ENCODE measurements around the gene HCAR1.
A peak's percentile ranks its signal among the peaks of the same experiment; 100 is the strongest.
"Not testable (repeated sequence)": the region's sequence is repeated elsewhere in the genome, so short reads cannot be mapped to it uniquely, and the experiment has no call there.

HCAR1 gene, protein sequence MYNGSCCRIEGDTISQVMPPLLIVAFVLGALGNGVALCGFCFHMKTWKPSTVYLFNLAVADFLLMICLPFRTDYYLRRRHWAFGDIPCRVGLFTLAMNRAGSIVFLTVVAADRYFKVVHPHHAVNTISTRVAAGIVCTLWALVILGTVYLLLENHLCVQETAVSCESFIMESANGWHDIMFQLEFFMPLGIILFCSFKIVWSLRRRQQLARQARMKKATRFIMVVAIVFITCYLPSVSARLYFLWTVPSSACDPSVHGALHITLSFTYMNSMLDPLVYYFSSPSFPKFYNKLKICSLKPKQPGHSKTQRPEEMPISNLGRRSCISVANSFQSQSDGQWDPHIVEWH

DNA sequence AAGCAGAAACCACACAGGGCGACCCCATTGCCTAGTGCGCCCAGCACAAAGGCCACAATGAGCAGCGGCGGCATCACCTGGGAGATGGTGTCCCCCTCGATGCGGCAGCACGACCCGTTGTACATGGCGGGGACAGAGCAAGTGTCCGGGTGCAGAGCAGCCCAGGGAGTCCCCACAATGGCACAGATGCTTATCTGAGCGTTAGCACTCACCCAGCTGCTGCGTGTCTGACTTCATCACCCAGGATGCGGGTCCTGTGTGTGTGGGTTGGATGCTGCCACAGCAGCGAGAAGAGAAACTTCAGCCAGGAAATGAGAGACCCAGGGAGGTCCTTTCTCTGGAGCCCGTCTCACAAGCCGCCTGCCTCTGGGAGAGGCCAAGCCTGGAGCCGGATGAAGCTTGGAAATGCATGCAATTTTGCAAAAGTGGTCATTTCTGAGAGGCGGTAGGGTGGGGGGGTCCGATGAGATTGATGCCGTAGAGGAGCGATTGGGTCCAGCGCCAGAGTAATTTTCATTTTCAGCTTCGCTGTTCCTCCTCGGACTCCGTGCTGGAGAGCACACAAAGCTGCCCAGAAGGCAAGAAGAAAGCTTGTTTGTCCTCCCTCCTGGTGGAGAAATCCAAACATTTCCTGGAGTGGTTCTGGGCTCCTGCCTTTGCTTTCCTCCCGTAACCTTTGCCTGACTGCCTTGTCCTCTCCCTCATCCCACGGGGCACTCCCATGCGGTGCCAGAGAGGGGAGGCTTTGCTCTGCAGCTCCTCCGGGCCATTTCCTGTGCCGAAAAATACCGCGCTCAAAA lies at the start of gene HCAR1:
Gene HCAR1 (minus strand): TSS at position 630 of the 800 bp plus-strand sequence. CDS start 505 bp downstream, at position 125.
- DNase-seq (ENCODE audit: low read depth): no peak

GRCh38 chr12:122757568-122757967 lies 26.9 kb upstream of the HCAR1 start:
- no peak for DNase-seq (ENCODE audit: low read depth)

GRCh38 chr12:122754790-122755189 lies 24.1 kb upstream of the HCAR1 start:
- no peak for DNase-seq (ENCODE audit: low read depth)

DNA sequence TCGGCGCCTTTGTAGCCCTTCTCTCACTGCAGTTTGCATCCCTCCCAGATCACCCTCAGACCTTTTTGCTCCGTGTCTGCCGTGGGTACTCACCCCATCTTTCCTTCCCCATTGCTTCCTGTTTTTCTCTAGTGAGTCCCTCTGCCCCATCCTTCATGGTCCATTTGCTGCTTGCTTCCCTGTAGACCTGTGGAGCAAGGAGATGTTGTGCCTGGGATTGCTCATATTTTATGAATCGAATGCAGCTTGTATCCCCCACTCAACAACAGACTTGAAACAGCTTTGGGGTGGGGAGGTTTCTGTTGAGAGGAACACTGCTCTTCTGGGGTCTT lies 22.6 kb upstream of the HCAR1 start:
- no peak for DNase-seq (ENCODE audit: low read depth)

DNA sequence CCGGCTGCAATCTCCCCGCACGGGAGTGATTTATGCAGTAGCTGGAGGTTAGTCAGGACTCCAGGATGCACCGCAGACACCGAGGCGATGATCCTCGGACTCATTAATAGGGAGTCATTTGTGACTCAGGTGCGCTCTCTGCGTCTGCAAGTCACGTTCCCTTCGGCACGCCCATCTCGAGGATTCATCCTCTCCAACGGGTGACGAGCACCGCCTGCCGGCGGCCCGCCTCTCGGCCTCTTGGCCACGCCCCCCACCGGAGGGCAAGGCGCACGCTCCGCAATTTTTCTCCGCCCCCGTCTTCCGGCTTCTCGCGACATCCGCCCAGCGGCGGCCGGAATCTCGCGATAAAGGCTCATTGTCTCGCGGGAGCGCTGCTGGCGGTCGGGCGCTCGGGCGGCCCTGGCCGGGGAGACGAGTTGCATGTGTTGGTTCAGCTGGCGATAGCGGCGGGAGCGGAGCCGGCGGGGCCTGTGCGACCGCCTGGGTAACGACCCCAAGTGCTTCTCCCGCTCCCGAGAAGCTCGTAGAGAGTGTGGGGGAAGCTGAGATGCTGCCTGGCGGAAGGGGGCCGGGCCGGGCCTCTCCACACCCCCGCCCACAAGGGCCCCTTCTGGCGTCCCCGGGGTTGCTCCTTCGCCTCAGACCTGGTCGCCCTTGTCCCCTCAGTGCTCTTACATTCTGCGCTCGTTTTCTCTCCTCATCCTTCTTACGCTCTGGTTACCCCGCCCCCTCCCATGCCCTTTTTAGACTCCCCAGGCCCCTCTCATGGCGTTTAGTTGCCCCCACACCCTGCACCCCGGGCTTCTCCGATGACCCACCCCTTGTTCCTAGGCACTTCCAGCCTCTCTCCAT lies 22.0 kb upstream of the HCAR1 start, which contains the start of gene DENR:
Gene DENR (plus strand): TSS at position 361 of the 855 bp plus-strand sequence. CDS start 878 bp downstream, outside the sequence.
- DNase-seq (ENCODE audit: low read depth): peak; percentile 95

DNA sequence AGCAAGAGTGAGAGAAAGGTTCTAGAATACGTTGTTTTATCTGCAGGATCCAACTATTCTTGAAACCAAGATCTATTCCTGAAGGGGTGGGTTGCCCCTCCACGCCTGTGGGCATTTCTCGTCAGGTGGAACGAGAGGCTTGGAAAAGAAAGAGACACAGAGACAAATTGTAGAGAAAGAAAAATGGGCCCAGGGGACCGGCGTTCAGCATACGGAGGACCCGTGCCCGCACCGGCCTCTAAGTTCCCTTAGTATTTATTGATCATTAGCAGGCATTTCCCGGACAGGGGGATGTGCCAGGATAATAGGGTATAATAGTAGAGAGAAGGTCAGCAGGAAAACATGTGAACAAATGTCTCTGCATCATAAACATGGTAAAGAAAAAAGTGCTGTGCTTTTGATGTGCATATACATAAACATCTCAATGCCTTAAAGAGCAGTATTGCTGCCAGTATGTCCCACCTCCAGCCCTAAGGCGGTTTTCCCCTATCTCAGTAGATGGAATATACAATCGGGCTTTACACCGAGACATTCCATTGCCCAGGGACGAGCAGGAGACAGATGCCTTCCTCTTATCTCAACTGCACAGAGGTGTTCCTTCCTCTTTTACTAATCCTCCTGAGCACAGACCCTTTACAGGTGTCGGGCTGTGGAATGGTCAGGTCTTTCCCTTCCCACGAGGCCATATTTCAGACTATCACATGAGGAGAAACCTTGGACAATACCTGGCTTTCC lies 20.3 kb upstream of the HCAR1 start:
- DNase-seq (ENCODE audit: low read depth): not testable (repeated sequence)

DNA sequence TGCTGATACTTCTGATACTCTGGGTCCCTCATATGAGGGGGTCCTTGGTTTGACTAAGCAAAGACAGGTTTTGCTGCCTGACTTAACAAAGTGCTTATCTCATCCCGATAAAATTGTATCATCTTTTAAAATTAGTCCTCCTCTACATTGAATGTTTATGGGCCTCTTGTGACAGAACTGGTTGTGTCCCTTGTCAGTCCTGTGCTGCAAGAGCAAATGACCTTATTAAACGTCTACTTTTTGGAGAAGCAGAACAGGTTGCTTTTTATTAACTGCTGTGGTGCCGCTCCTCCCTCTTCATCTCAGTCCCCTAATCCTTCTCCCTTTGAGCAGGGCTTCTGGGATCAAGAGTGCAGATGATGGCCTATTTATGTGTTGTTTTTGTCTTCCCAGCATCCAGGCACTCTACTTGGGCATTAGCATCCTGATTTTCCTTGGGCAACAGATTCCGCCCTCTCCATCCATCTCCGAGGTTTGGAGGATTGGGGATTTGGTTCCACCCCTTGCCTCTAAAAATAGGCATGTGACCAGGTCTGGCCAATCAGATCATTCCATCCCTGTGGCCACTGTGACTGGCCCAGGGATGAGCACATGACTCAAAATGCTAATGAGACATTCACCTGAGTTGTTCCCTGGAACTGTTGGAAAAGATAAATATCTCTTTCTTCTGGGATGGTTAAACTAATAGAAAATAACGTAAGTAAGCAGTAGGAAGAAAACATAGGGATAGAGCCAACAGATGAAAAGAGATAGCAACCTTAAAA lies 19.1 kb upstream of the HCAR1 start:
- DNase-seq (ENCODE audit: low read depth): no peak

DNA sequence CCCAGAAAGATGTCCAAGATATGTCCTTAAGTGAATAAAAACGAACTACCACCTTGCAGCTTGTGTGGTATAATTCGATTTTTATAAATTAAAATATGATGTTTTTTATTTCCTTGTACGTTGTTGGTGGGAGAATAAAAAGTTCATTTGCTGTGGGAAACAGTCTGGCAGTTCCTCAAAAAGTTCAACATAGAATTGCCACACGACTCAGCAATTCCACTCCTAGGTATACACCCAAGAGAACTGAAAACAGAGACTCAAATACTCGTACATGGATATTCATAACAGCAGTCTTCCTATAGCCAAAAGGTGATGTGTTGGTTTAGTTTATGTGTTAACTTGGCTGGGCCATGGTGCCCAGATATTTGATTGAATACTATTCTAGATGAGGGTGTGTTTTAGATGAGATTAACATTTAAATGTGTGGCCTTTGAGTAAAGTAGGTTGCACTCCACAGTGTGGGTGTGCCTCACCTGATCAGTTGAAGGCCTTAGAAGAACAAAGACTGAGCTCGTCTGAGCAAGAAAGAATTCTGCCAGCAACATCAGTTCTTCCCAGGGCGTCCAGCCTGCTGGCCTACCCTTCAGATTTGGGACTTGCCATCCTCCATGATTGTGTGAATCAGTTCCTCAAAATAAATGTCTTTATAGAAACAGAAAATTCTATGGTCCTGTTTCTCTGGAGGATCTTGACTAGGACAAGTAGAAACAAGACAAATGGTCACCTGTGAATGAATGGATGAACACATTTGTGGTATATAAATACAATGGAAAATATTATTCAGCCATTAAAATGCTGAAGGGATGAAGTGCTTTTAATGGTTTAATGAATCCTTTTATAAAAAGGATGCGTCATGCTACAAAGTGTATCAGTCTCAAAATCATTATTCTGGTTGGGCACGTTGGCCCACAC lies 16.8 kb upstream of the HCAR1 start:
- DNase-seq (ENCODE audit: low read depth): no peak

GRCh38 chr12:122743895-122744525 lies 13.4 kb upstream of the HCAR1 start:
- no peak for DNase-seq (ENCODE audit: low read depth)

DNA sequence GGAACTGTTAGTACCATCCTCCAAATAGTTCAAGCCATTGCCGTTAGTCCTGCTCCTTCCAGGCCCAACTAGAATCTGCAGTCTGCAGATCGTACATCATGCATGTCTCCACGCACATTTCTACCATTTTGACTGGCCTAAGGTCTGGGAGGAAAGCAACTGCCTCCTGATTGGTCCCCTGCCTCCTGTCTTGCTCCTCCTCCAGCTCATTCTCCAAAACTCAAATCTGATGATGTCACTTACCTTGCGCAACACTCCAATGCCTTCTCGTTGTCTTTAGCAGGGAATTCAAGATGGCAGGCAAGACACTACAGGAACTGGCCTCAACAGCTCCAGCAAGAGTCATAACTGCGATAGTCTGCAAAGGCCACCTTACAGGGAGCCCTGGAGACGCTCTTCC lies 9.7 kb upstream of the HCAR1 start:
- peak; percentile 28 for DNase-seq (ENCODE audit: low read depth)

- peak; percentile 66 for DNase-seq (ENCODE audit: low read depth)
Observed at GRCh38 chr12:122738571-122738970, 7.9 kb upstream of the HCAR1 start.

- no peak for DNase-seq (ENCODE audit: low read depth)
Observed at GRCh38 chr12:122732611-122733010, 2.0 kb upstream of the HCAR1 start.

DNA sequence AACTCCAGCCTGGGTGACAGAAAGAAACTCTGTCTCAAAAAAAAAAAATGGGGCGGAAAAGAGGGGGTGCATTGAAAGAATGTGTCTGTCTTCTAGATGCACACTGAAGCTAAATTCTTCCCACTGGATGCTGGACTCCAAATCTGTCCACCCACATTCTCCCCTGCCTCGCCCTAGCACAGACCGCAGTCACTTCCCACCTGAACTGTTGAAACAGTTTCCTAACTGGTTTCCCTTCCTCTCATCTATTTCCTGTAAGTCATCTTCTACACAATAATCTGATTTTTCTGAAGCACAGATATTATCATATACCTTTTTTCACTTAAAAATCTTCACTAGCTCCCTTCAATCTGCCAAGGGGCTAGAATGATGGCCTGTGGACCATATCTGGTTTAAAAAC lies 1.5 kb upstream of the HCAR1 start:
- no peak for DNase-seq (ENCODE audit: low read depth)

DNA sequence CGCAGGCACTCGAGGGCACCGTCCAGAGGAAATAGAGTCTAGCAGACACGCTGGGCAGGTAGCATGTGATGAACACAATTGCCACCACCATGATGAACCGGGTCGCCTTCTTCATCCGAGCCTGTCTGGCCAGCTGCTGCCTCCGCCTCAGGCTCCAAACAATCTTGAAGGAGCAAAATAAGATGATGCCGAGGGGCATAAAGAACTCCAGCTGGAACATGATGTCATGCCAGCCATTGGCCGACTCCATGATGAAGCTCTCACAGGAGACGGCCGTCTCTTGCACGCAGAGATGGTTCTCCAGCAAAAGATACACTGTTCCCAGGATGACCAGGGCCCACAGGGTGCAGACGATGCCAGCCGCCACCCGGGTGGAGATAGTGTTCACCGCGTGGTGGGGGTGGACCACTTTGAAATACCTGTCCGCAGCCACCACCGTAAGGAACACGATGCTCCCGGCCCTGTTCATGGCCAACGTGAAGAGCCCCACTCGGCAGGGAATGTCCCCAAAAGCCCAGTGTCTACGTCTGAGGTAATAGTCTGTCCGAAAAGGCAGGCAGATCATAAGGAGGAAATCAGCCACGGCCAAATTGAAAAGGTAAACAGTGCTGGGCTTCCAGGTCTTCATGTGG lies 945 bp downstream of the HCAR1 start:
- no peak for DNase-seq (ENCODE audit: low read depth)

DNA sequence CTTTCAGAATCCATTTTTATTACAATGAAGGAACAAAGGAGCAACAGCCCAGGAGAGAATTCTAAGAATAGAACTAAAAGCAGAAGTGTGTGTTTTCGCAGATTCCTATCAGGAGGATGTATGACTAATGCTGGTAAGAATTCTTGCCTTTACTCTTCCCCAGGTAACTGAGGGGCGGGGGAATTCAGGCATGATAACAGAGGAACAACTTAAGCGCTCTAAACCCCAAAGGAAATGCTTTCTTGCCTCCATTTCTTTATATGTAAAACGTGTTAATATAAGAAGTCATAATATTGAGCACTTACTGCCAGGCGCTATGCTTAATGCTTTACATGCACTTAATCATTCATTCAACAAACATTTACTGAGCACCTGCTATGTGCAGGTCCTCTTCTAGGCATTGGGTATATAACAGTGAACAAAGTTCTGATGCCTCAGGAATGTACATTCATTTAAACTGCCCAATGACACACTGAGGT lies 4.5 kb downstream of the HCAR1 start:
- DNase-seq (ENCODE audit: low read depth): peak; percentile 44

- no peak for DNase-seq (ENCODE audit: low read depth)
Observed at GRCh38 chr12:122725452-122726079, 5.1 kb downstream of the HCAR1 start.

DNA sequence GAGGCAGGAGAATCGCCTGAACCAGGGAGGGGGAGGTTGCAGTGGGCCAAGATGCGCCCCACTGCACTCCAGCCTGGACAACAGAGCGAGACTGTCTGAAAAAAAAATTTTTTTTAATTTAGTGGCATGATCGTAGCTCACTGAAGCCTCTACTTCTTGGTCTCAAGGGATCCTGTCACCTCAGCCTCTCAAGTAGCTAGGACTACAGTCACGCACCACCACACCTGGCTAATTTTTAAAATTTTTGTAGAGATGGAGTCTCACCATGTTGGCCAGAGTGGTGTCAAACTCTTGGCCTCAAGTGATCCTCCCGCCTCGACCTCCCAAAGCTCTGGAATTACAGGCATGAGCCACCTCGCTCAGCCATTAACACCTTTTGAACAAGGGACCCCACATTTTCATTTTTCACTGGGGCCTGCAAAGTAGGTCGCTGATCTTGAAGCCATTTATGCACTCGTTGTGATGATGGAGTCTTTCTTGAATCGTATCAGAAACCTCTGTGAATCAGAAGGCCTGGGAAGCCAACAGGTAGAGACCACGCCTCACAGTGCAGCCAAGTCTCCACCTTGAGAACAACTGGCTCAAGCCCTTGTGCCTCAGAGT lies 5.9 kb downstream of the HCAR1 start:
- no peak for DNase-seq (ENCODE audit: low read depth)

- DNase-seq (ENCODE audit: low read depth): no peak
Observed at GRCh38 chr12:122722387-122722786, 8.3 kb downstream of the HCAR1 start.
